Hepatocyte (in vitro differentiated cells): Measurements from ENCODE around the gene NKIRAS2. TPM values are rescaled to one million over a fixed set of nuclear protein-coding genes. Genes with fewer than 3 reads are reported as not detected.

Experiments used
- DNase-seq: peaks from one replicate; pipeline ENCODE4 v3.0.0-alpha.2; 2016; ENCODE audit warnings: low spot score
- H2AFZ ChIP-seq: fragments of 200-600 bp; sonication (generic); 2 replicates; pipeline ENCODE4 v1.6.0; 2016; ENCODE audit warnings: antibody characterized with exemption, mild to moderate bottlenecking
- H3K27ac ChIP-seq: fragments of 200-600 bp; sonication (generic); 2 replicates; pipeline ENCODE4 v1.5.1; 2016; ENCODE audit warnings: mild to moderate bottlenecking
- H3K27me3 ChIP-seq: fragments of 200-600 bp; sonication (generic); 2 replicates; pipeline ENCODE4 v1.6.1; 2016
- H3K36me3 ChIP-seq: fragments of 200-600 bp; sonication (generic); replicated peaks from 2 replicates; pipeline ENCODE4 v1.5.1; 2016; ENCODE audit warnings: low read depth; ENCODE audit not compliant: insufficient read depth
- H3K4me1 ChIP-seq: fragments of 200-600 bp; sonication (generic); 2 replicates; pipeline ENCODE4 v1.5.1; 2016; ENCODE audit warnings: mild to moderate bottlenecking, moderate library complexity; ENCODE audit not compliant: insufficient read depth
- H3K4me2 ChIP-seq: fragments of 200-600 bp; sonication (generic); 2 replicates; pipeline ENCODE4 v1.6.0; 2016
- H3K4me3 ChIP-seq: fragments of 200-600 bp; sonication (generic); 2 replicates; pipeline ENCODE4 v1.5.1; 2016; ENCODE audit warnings: mild to moderate bottlenecking
- H3K79me2 ChIP-seq: fragments of 200-600 bp; sonication (generic); 2 replicates; pipeline ENCODE4 v1.6.0; 2017; ENCODE audit warnings: mild to moderate bottlenecking
- H3K9me2 ChIP-seq: fragments of 200-600 bp; sonication (generic); replicated peaks from 2 replicates; pipeline ENCODE4 v1.6.0; 2017; ENCODE audit warnings: mild to moderate bottlenecking; ENCODE audit not compliant: insufficient read depth
- H3K9me3 ChIP-seq: fragments of 200-600 bp; sonication (generic); 2 replicates; pipeline ENCODE4 v1.5.1; 2016; ENCODE audit warnings: low read depth, mild to moderate bottlenecking
- H4K20me1 ChIP-seq: fragments of 200-600 bp; sonication (generic); 2 replicates; pipeline ENCODE4 v1.6.0; 2016; ENCODE audit warnings: mild to moderate bottlenecking; ENCODE audit not compliant: insufficient read depth, poor library complexity, severe bottlenecking
- CTCF ChIP-seq: fragments of 200-600 bp; sonication (generic); IDR thresholded peaks from 2 replicates; pipeline ENCODE4 v1.5.1; 2016; ENCODE audit warnings: antibody characterized with exemption, mild to moderate bottlenecking; ENCODE audit not compliant: poor library complexity
- EZH2 ChIP-seq: fragments of 200-600 bp; sonication (generic); IDR thresholded peaks from 2 replicates; pipeline ENCODE4 v1.6.1; 2016; ENCODE audit warnings: antibody characterized with exemption, mild to moderate bottlenecking, borderline replicate concordance
- EZH2phosphoT487 ChIP-seq: fragments of 200-600 bp; sonication (generic); IDR thresholded peaks from one replicate; pipeline ENCODE4 v1.6.1; 2018; ENCODE audit warnings: antibody characterized with exemption, mild to moderate bottlenecking, low read depth, moderate library complexity; ENCODE audit not compliant: unreplicated experiment, severe bottlenecking
- WGBS: methylation state at CpG from one replicate; pipeline ENCODE4 v1.1.6; 2016; ENCODE audit warnings: low lambda C conversion rate; ENCODE audit errors: missing lambda C conversion rate; 5-methylcytosine and 5-hydroxymethylcytosine counted together
- polyA plus RNA-seq: library from polyadenylated mRNA; unstranded; fragments of >200 nt; fragmentation: Nextera tagmentation; extraction: Ambion mirVana; gene quantifications from 2 replicates; pipeline ENCODE4 v1.2.1, GENCODE V29; 2016
- total RNA-seq: library from RNA; depleted of rRNA; stranded (reverse); fragments of >200 nt; gene quantifications from 2 replicates; pipeline ENCODE4 v1.2.3, GENCODE V29; 2014

Gene NKIRAS2
- total and polyA plus RNA-seq, 2 experiments from 2014 or later = 40.8 to 55.0 TPM

- Histone ChIP-seq H3K4me2 (peak overlapping the region; percentile 89), H2AFZ (peak overlapping the region; percentile 35), H4K20me1 (no peaks in the 10 kb centered on the region), H3K4me1 (no peaks in the 10 kb centered on the region), H3K27ac (no peak overlapping the region), H3K9me3 (no peaks in the 10 kb centered on the region), H3K9me2 (no peaks in the 10 kb centered on the region), H3K36me3 (no peaks in the 10 kb centered on the region), H3K27me3 (peaks cover 27% of the 10 kb centered on the region), H3K79me2 (no peaks in the 10 kb centered on the region), H3K4me3 (no peak overlapping the region)
- WGBS = 32% methylated on average over 3 of the region's 3 CpGs
- DNase-seq = no peak
- TF ChIP-seq CTCF = no peak
- TF ChIP-seq EZH2phosphoT487 = no peak
- no peak for TF ChIP-seq EZH2
Measured at GRCh38 chr17:42071810-42072209, 51.9 kb downstream of the NKIRAS2 start.

- WGBS = 9% methylated on average over 47 of the region's 67 CpGs
- H3K4me2 ChIP-seq = peak overlapping the region; percentile 89
- H3K4me3 ChIP-seq = no peak overlapping the region
- TF ChIP-seq EZH2 (peak; percentile 87), EZH2phosphoT487 (no peak), CTCF (peak; percentile 1)
- H2AFZ ChIP-seq = peak overlapping the region; percentile 35
- no peaks in the 10 kb centered on the region for H3K79me2 ChIP-seq
- no peaks in the 10 kb centered on the region for H3K9me3 ChIP-seq
- H4K20me1 ChIP-seq = no peaks in the 10 kb centered on the region
- H3K9me2 ChIP-seq = no peaks in the 10 kb centered on the region
- DNase-seq = peak; percentile 69
- no peak overlapping the region for H3K27ac ChIP-seq
- H3K4me1 ChIP-seq = no peaks in the 10 kb centered on the region
- H3K27me3 ChIP-seq = peaks cover 27% of the 10 kb centered on the region
- no peaks in the 10 kb centered on the region for H3K36me3 ChIP-seq
Measured at GRCh38 chr17:42072323-42073187, 52.7 kb downstream of the NKIRAS2 start.

Other genes with a start within 250 kb of the NKIRAS2 start
- gene JUP, start 233.4 kb upstream of the NKIRAS2 start, total RNA-seq = 162 and 209 TPM in 2 replicates
- 191 and 214 TPM in 2 replicates for gene JUP, start 233.4 kb upstream of the NKIRAS2 start, polyA plus RNA-seq
- 62.6 and 66.2 TPM in 2 replicates for gene P3H4, start 208.1 kb upstream of the NKIRAS2 start, total RNA-seq
- gene P3H4, start 208.1 kb upstream of the NKIRAS2 start, polyA plus RNA-seq = 109 and 110 TPM in 2 replicates
- 239 and 290 TPM in 2 replicates for gene FKBP10, start 207.1 kb upstream of the NKIRAS2 start, total RNA-seq
- gene FKBP10, start 207.1 kb upstream of the NKIRAS2 start, polyA plus RNA-seq = 88.0 and 92.0 TPM in 2 replicates
- gene NT5C3B, start 183.9 kb upstream of the NKIRAS2 start, total RNA-seq = 47.7 and 51.8 TPM in 2 replicates
- gene NT5C3B, start 183.9 kb upstream of the NKIRAS2 start, polyA plus RNA-seq = 85.1 and 87.8 TPM in 2 replicates
- gene KLHL10, start 182.3 kb upstream of the NKIRAS2 start, total RNA-seq = 0.43 TPM in 1 of 2 replicates, not detected in the other
- gene KLHL10, start 182.3 kb upstream of the NKIRAS2 start, polyA plus RNA-seq = not detected in 2 replicates
- gene KLHL11, start 154.7 kb upstream of the NKIRAS2 start, total RNA-seq = 21.5 and 25.2 TPM in 2 replicates
- gene KLHL11, start 154.7 kb upstream of the NKIRAS2 start, polyA plus RNA-seq = 9.0 and 10.0 TPM in 2 replicates
- gene ACLY, start 101.1 kb upstream of the NKIRAS2 start, total RNA-seq = 157 and 167 TPM in 2 replicates
- gene ACLY, start 101.1 kb upstream of the NKIRAS2 start, polyA plus RNA-seq = 82.1 and 101 TPM in 2 replicates
- 0.52 and 0.53 TPM in 2 replicates for gene ODAD4, start 89.5 kb upstream of the NKIRAS2 start, total RNA-seq
- 0.75 and 0.76 TPM in 2 replicates for gene ODAD4, start 89.5 kb upstream of the NKIRAS2 start, polyA plus RNA-seq
- gene CNP, start 53.3 kb upstream of the NKIRAS2 start, total RNA-seq = 59.8 and 61.4 TPM in 2 replicates
- 77.7 and 97.0 TPM in 2 replicates for gene CNP, start 53.3 kb upstream of the NKIRAS2 start, polyA plus RNA-seq
- gene DNAJC7, start 2.7 kb upstream of the NKIRAS2 start, total RNA-seq = 73.6 and 86.3 TPM in 2 replicates
- gene DNAJC7, start 2.7 kb upstream of the NKIRAS2 start, polyA plus RNA-seq = 50.1 and 61.7 TPM in 2 replicates
- 1.1 and 1.9 TPM in 2 replicates for gene C17orf113, start 30.5 kb downstream of the NKIRAS2 start, total RNA-seq
- gene C17orf113, start 30.5 kb downstream of the NKIRAS2 start, polyA plus RNA-seq = 0.46 and 1.2 TPM in 2 replicates
- 0.04 and 0.63 TPM in 2 replicates for gene ZNF385C, start 78.4 kb downstream of the NKIRAS2 start, total RNA-seq
- gene ZNF385C, start 78.4 kb downstream of the NKIRAS2 start, polyA plus RNA-seq = 0.45 and 1.4 TPM in 2 replicates
- gene DHX58, start 92.6 kb downstream of the NKIRAS2 start, total RNA-seq = 1.6 and 3.6 TPM in 2 replicates
- gene DHX58, start 92.6 kb downstream of the NKIRAS2 start, polyA plus RNA-seq = 1.4 and 2.2 TPM in 2 replicates
- 21.7 and 29.2 TPM in 2 replicates for gene KAT2A, start 101.3 kb downstream of the NKIRAS2 start, total RNA-seq
- 46.7 and 60.2 TPM in 2 replicates for gene KAT2A, start 101.3 kb downstream of the NKIRAS2 start, polyA plus RNA-seq
- not detected in 2 replicates for gene HSPB9, start 102.7 kb downstream of the NKIRAS2 start, total RNA-seq
- 0.34 and 0.46 TPM in 2 replicates for gene HSPB9, start 102.7 kb downstream of the NKIRAS2 start, polyA plus RNA-seq
- 123 and 158 TPM in 2 replicates for gene RAB5C, start 134.9 kb downstream of the NKIRAS2 start, total RNA-seq
- gene RAB5C, start 134.9 kb downstream of the NKIRAS2 start, polyA plus RNA-seq = 172 and 184 TPM in 2 replicates
- 0.08 and 0.17 TPM in 2 replicates for gene KCNH4, start 161.1 kb downstream of the NKIRAS2 start, total RNA-seq
- gene KCNH4, start 161.1 kb downstream of the NKIRAS2 start, polyA plus RNA-seq = 0.12 and 0.23 TPM in 2 replicates
- gene HCRT, start 165.4 kb downstream of the NKIRAS2 start, total RNA-seq = not detected in 2 replicates
- gene HCRT, start 165.4 kb downstream of the NKIRAS2 start, polyA plus RNA-seq = not detected in 2 replicates
- 6.1 and 7.2 TPM in 2 replicates for gene GHDC, start 174.4 kb downstream of the NKIRAS2 start, total RNA-seq
- 7.0 and 8.7 TPM in 2 replicates for gene GHDC, start 174.4 kb downstream of the NKIRAS2 start, polyA plus RNA-seq